LHCN-M2 (cell line): ENCODE data around the gene ELAVL2. TPM values are rescaled to one million over a fixed set of nuclear protein-coding genes. Genes with fewer than 3 reads are reported as not detected.

Source experiments
- DNase-seq: peaks from one replicate; pipeline ENCODE4 v3.0.0-alpha.2; 2012; ENCODE audit warnings: low read depth
- polyA plus RNA-seq: library from polyadenylated mRNA; unstranded; fragments of >200 nt; gene quantifications from one replicate; pipeline ENCODE4 v1.2.1, GENCODE V29; 2012; ENCODE audit warnings: missing spikeins
- total RNA-seq: library from RNA; depleted of rRNA; stranded (reverse); fragments of >200 nt; gene quantifications from 2 replicates; pipeline ENCODE4 v1.2.3, GENCODE V29; 2014; rRNA removed

ELAVL2 gene
- 4.4 and 7.5 TPM in 2 replicates for total RNA-seq
- polyA plus RNA-seq = 2.6 TPM

DNA sequence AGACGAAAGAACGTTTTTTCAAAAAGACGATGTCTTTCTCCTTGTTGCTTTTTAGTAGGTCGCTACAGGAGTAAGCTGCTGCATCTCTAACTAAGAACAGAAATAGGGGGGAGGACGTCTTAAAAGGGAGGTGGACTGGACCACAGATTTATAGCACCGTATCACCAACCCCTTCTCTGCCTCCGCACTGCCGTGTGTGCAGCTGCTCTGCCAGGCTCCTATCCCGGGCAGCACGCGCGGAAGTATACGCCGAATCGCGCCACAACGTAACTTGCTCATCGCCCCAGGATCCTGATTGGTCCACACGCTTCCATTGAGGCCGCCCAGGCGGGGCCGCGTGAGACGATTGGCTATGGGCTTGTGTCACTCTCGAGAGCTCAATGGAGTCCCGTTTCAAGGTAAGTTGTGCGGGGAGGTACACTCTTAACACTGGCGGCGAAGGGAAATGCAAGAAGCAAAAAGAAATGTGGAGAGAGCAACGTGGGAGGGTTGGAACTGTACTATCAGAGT, at the start of gene ELAVL2:
Gene ELAVL2, minus strand, starts transcription at position 121 of the 510 bp plus-strand sequence. CDS start 64,006 bp downstream, outside the sequence.
- DNase-seq = peak; percentile 99

DNA sequence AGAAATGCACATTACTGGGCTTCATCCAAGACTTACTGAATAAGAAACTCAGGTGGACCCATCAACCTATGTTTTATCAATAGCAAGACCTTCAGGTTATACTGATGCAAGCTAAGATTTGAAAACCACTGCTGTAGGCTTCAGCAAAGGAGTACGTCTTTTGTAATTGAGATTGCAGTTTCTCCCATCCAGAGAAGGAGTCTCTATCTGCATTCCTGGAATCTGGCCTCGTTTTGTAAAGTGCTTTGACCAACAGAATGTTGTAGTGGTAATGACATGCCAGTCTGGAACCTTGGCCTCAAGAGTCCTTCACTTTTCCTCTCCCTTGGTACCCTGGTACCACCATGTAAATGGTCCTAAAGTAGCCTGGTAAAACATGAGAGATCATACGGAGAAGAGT, 32.2 kb upstream of the ELAVL2 start:
- no peak for DNase-seq

DNA sequence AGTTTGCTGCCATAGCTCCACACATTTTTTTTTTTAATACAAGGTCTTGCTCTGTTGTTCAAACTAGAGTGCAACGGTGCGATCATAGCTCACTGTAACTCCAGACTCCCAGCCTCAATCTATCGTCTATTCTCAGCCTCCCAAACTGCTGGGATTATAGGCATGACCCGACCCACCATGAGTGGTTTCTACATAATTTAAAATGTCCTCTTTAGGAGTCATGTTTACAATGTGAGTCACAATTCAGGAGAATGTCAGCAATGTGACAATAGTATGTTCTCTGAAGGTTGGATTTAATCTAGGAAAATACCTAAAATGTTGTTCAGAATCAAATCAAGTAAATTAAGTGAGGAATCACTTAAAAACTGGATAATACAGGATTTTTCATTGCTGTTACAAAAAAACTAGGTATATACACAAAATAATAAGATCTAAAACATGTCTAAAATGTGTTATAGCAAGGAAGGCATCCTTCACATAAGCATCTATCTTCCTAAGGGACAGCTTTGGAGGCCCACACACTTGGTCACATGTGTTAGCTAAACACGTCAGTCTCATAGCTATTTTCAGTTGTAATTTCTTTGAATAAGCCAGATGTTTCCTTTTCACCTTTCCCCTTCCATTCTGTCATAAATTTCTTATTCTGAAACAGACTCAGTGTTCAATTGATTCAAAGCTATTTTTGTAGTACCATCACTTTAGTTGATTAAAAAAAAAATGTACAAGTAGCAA, 30.0 kb upstream of the ELAVL2 start:
- DNase-seq = no peak

DNA sequence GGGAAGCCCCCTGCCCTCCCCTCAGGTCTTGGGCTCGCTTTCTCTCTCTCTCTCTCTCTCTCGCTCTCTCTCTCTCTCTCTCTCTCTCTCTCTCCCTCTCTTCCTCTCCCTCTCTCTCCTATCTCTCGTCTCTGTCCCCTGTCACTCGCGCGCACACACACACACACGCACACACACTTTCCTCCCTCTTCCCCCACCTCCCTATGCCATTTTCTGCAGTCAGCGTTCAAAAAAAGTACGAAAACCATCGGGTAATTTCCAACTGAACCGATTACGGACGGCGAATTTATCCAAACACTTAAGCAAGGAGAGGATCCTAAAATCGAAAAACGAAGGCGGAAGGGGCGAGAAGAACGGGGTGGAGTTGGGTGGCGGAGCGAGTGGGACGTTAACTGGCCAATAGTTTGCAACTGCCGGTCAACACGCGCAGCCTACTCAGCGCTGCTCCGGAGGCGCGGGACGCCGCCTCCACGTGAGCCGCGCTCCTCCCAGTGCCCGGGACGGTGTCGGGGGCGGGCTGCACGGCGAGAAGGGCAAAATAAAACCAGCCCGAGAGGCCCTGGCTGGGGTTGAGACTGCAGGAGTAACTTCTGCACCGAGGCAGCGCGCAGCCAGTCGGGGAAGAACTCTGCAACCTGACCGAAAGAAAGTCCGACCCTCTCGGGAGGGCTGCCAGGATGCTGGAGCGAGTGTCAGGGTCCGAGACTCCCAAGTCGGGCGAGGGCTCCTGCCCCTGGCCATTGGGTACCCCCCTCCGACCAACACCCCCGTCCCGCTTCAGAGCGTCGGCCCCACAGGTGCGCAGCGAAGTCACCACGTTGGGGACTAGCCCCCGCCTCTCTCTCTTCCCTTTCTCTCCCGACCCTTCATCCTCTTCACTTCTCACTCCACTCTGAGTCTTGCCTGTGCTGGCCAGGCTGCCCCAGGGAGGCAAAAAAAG, 24.9 kb upstream of the ELAVL2 start:
- DNase-seq = peak; percentile 34

DNA sequence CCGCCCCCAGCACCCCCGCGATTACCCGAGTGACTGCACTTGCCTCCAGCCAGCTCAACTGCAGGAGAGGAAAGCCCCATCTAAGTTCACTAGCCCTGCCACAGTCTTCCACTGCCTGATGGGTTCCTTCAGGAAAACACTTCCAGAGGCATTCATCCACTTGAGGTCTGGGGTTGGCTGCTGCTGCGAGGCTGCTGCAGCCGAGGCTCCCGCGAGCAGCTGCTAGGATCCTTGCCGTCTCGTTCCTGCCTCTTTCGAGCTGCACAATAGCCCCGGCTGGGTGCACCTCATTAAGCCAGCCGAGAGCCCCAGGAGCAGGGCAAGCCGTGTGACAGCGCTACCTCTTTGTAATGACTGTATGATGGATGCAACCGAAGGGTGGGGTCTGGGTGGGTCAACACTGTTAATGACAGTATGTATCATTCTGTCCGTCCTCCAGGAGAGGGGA, 24.2 kb upstream of the ELAVL2 start:
- DNase-seq = peak; percentile 28

DNA sequence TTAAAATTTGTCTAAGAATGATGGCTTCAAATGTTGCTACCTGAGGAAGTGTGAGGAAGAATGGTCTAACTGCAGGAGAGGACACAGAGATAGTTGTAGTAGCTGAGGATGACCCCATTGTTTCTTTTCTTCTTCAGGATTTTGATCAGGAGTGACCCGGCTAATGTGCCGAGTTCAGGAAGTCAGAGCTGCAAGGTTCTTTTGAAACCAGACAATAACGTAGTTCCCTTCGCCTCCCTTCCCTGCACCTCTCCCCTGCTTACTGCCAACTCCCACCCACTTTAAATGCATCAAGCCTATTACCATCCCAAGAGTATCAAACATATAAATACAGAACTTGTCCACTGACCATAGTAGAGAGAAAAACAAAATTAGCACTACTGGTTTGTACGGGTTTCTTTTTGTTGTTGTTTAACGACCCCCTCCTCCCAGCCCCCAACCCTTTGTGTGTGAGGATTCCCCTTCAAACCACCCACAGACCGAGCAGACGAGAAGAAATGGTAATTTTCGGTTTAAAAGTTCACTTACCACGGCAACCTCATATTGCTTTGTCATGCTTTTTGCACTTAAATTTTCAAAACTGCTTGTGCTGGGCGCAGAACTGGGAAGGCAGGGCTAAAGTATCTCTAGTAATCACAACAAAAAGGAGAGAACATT, 23.5 kb upstream of the ELAVL2 start:
- DNase-seq = no peak

DNA sequence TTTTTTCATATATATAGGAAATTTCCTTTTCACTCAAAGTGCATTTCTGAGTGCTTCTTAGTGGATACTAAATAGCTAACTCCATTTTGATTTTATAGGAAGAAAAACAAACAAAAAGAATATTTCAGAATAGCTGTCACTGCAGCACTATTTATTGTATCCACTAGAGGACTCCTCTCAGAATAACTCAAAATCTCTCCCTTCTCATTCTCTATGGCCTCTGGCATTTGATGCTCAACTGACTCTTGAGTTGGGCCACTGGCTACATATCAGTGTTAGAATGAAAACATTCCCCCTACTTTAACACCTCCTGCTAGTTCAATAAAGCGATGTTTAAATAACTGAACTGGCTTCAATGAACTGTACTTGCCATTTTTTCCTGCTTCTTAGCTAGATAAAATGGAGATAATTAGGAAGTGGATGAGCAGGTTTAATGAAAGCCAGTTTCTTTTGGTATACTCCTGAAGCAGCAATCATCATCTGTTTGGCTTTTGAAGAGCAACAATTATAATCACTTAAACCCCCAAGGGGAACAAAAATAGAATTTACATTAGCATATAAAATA, 16.6 kb upstream of the ELAVL2 start:
- DNase-seq = no peak

DNA sequence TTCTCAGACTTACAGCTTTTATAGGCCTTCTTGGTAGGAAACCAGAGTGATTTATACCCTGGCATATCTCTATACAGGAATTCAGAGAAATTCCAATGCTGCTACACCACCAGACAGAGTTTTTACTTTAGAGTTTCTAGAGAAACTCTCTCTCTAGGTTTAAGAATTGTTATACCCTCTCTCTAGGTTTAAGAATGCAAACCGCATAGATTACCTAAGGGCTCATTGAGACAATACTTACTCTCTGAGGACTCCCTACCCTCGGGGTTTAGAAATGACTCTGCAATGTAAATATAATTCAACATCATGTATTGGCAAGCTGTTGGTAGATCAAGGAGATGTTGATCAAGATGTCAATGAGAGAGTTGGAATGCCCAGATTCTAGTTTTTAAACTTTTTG, 15.3 kb upstream of the ELAVL2 start:
- no peak for DNase-seq

DNA sequence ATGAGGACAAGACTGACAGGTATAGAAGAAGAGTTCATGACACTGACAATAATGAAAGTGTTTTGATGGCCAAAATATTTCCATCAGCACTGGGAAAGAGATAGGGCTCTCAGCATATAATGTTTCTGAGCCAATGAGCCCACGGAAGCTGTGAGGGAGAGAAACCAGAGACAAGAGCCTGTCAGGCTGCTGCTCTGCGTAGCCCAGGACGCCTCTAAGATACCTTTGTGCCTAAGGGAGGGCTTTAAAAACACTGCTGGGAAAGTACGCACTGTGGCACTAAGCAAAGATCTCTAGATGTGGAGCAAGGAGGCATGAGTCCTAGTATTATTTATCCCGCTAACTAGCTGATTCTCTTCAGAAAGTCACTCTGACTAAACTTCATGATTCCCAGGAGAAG, 11.0 kb upstream of the ELAVL2 start:
- no peak for DNase-seq

DNA sequence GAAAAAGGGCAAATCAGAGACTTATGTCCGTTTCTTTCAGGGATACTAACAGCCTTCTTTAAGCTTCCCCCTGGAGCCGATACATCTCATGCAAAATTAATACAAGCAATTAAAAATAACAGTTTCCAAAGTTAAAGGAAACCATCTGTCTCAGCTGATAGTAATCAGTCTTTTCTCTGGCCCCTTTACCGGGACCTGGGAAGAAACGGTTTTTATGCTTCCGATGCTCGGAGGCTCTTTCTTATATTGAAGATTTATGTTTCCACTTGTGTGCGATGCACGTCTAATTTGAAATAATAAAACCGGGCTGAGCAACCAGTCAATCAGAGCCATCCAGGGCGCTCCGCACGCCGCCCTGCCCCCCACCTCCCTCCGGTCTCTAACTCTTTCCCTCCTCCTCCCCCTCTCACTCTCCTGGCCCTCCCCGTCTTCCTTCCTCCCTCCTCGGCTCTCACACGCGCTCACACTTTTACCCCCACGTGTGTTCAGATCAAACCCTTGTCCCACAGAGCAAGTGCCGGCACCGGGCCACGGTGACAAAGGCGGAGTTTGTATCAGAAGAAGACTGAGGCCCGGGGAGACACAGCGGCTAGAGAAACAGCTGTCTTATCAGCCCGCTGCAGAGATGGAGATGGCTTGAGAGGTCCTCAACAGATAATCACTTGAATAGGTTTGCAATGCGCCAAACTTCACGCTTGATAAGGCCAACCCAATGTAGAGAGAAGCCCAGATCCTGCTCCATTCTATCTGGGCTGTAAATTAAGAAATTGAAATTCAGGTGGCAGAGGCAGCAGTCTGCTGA, 5.1 kb upstream of the ELAVL2 start:
- DNase-seq = no peak

DNA sequence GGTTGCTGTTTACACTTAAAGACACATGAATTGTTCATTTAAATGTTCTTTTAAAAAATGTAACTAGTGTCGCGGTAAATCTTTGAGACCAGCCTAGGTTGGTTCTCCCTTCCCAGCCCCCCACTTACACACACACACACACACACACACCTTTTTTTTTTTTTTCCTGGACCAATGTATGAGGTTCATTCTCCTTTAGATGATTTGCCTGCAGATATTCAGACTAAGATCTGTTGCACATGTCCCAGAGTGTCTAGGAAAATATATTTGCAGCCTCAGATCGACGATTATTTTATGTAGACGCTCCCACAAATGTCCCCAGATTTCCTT, 4.4 kb upstream of the ELAVL2 start:
- DNase-seq = no peak

DNA sequence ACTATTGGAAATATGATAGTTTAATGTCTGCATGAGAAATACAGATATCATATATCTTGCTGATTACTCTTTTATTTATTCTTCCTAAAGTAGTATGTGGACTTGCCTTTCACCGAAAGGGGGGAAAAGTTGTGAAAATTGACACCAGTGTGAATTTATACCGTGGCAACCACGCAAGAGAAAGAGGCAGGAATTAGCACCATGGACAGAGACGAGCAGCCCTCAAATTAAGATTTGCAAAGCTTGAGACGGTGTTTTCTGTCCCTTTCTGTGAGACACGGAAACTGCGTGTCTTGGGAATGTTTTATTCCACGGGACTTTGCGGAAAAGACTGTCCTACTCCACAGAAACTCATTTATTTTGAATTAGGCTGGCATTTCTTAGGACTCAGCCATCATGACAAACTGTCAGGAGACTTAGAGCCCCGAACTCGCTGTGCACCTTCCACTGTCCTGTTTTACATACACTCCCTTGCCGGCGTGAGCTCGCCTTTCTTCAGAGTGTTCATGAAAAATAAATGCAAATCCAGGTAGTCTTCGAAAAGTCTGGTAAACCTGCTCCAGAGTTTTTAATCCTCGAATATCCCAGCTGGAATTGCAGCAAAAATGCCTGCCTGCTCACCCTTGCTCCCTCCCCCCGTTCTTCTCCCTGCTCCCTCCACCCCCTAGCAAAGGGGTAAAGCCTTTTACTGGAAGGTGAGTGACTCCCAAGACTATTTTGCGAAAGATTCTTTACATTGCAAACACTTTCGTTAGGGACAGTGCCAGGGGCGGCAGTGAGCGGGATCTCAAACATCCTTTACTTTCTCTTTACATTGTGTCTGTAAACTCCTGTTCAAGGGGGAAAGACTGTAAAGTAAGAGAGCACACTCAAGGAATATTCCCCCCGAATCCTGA, 3.8 kb upstream of the ELAVL2 start:
- peak; percentile 45 for DNase-seq

DNA sequence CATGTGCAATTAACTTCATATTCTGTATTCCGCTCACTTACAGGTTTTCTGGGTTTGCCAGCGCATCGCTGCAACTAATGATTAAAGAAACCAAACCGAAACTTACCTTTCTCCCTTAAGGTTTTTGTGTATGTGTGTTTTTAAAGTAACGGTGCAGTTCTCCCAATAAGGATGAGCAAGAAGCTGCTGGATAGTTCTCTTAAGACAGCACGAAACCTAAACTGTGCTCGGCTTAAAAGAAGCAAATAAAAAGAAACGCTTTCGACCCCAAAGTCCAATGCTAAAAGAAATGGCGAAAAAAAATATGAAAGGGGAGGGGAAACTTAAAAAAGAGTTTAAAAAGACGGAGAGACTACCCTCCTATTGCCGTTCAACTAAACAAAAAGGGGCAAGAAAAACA, 340 bp downstream of the ELAVL2 start:
- DNase-seq = peak; percentile 20

DNA sequence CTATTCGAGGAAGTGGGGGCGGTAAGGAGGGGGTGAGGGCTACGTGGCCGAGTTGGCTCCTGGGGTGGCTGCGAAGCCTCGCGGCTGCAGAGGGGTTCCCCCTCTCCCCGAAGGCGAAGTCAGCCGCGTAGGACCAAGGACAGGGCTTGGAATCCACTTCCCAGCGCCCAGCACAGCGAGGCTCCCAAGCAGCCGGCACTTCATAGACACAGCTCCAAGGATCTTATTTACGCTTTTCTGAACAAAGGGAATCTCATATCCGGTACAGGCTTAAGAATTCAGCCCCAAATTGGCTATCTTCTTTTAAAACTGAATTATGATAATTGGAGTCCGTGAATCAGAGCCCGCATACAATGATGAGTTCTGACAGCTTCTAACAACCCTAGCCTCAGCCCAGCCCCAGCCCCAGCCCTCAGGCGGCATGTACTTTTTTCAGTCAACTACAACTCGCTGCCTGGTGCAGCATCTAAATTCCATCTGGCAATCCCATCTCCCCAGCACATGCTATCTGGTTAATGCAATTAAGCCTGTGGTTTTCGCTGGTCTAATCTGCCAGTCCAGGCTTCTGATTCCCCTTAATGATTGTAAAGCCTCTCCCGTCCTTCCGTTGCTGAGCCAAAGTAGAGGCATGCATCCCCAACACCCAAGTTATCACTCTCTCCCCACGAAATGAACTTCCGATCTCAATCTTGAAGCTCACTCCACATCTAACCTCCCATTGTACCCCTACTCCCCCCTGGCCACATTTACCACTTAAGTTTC, 1.0 kb downstream of the ELAVL2 start:
- peak; percentile 56 for DNase-seq

DNA sequence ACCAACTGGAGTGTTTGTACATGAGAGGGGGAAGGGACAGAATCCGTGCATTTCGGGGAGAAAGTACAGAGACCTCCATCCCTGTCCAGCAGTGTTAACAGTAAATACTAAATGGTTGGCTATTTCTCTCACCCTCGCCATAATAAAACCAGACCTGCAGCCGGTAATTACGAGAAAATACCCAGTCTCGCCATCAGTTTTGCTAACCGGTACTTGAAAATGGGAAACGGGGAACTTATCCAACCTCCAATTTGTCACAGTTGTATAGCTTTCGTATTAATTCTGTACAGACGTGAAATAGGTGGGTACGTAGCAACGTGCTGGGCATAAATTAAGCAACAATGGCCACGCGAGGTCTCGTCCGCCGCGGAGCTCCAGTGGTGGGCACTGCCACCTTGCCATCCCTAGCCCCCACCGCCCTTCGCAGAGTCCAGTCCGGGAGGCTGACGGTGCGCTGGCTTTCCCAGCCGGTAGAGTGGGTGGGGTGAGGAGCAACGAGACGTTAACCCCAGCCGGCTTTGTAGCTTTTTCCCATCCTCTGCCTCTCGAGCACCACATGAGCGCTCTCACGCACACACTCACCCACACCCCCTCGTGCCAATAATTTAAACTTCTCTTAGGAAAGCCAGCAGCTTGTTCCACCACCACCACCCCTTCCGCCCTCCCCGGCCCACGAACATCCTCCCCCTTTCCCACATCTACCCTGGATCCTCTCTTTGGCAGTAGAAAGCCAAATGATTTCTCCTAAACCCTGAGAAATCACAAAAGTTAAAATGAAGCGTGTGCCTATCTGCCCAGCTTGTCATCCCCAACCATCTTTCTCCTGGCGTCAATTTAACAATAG, 1.8 kb downstream of the ELAVL2 start:
- DNase-seq = peak; percentile 8

DNA sequence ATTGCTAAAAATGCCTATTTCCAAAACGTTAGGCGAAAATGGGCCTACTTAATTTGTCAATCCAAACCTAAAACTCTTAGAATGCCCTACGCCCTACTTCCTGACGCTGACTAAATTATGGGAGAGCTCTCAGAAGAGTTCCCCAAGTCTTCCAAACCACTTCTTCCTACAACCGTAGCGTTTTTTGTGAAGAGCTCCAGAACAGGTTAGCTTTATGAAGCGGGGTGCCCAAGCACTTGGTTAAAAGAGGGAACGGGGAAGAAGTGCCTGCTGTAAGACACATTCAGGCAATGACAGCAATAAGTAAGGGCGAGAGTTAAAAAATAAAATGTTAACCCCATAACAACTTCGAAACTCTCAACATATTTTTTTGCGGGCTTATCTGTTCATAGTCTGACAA, 2.8 kb downstream of the ELAVL2 start:
- no peak for DNase-seq

DNA sequence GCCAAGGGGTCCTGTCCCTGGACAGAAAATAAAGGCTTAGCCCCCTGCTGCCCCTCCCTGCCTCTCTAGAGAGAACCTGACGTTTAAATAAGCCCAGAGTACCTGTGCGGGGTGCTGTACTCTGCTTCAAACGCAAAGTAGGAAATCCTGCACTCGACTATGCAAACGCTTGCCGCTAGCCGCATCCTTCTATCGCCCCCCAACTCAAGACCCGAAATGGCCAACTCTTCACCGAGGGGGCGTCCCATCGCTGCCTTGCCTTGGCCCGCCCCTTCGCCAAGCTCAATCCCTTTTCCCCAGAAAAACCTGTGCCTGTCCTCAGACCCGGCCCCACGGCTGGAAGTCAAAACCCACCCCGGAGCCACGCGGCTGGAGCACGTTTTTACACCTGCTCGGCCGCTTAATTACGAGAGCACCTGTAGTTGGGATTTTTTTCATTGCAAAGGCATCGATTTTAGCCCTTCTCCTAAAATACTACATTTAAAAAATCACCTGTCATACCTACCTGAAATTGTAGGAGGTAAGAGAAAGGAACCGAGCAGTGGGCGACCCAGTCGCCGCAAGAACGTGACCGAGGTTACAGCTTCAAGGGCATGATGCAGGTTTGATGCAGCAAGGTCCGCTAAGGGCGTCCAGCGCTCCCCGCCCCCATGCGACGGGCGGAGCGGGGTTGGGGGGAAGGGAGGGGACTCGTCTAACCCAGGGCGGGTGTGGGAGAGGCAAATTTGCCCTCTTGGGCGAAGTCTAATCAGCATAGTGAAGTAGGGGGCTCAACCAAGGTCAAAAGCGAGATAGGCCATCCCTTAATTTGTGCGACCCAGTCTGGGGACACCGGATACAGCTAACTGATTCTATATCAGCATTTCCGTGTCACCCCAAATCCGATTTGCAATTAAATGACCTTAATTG, 3.5 kb downstream of the ELAVL2 start:
- DNase-seq = no peak
